ENCODE results near the gene CENPW.

Gene CENPW

GRCh38 chr6:126344181-126344580, 4.3 kb downstream of the CENPW start:
- Mint-ChIP-seq H3K27me3 (no peaks in the 10 kb centered on the region), H3K36me3 (no peaks in the 10 kb centered on the region), H3K4me1 (peaks cover 5 to 6% of the 10 kb centered on the region in 2 donors), H3K4me3 (no peak overlapping the region), H3K9me3 (no peaks in the 10 kb centered on the region), H3K27ac (no peak overlapping the region)
- DNase-seq = no peak
- no peak for ATAC-seq (replicated peaks)

- Mint-ChIP-seq H3K4me3 (no peak overlapping the region), H3K36me3 (peaks cover 0 to 4% of the 10 kb centered on the region in 2 donors), H3K4me1 (no peaks in the 10 kb centered on the region), H3K9me3 (peaks cover 0 to 5% of the 10 kb centered on the region in 2 donors), H3K27me3 (no peaks in the 10 kb centered on the region), H3K27ac (no peak overlapping the region)
- DNase-seq (no peak), ATAC-seq (replicated peaks) (no peak)
These were observed 12.0 kb downstream of the CENPW start for GRCh38 chr6:126351960-126352359.

- DNase-seq (no peak), ATAC-seq (replicated peaks) (no peak)
These were observed 12.6 kb downstream of the CENPW start for GRCh38 chr6:126352514-126352913.

GRCh38 chr6:126356526-126356925, 16.6 kb downstream of the CENPW start:
- Mint-ChIP-seq H3K36me3 (peaks cover 10 to 18% of the 10 kb centered on the region in 2 donors), H3K27ac (no peak overlapping the region), H3K4me3 (no peak overlapping the region), H3K4me1 (no peaks in the 10 kb centered on the region), H3K27me3 (no peaks in the 10 kb centered on the region), H3K9me3 (peaks cover 11 to 18% of the 10 kb centered on the region in 2 donors)
- ATAC-seq (replicated peaks) (no peak), DNase-seq (no peak)

More at GRCh38 chr6:126352514-126352913, 12.6 kb downstream of the CENPW start:
- H3K9me3 Mint-ChIP-seq = peaks cover 0 to 7% of the 10 kb centered on the region in 2 donors
- H3K36me3 Mint-ChIP-seq = peaks cover 0 to 8% of the 10 kb centered on the region in 2 donors
- H3K27me3 Mint-ChIP-seq = no peaks in the 10 kb centered on the region
- no peak overlapping the region for H3K4me3 Mint-ChIP-seq
- H3K4me1 Mint-ChIP-seq = no peaks in the 10 kb centered on the region
- no peak overlapping the region for H3K27ac Mint-ChIP-seq

- peaks cover 10 to 21% of the 10 kb centered on the region in 2 donors for H3K36me3 Mint-ChIP-seq
- no peak for DNase-seq
- H3K27ac Mint-ChIP-seq = no peak overlapping the region
- no peaks in the 10 kb centered on the region for H3K27me3 Mint-ChIP-seq
- H3K4me1 Mint-ChIP-seq = no peaks in the 10 kb centered on the region
- ATAC-seq (replicated peaks) = no peak
- H3K4me3 Mint-ChIP-seq = no peak overlapping the region
- peaks cover 11 to 21% of the 10 kb centered on the region in 2 donors for H3K9me3 Mint-ChIP-seq
These were observed 20.1 kb downstream of the CENPW start for GRCh38 chr6:126359936-126360537.

GRCh38 chr6:126361832-126362440, 22.0 kb downstream of the CENPW start:
- no peak overlapping the region for H3K27ac Mint-ChIP-seq
- DNase-seq (no peak), ATAC-seq (replicated peaks) (no peak)
- H3K9me3 Mint-ChIP-seq = peaks cover 11 to 16% of the 10 kb centered on the region in 2 donors
- H3K4me3 Mint-ChIP-seq = no peak overlapping the region
- H3K27me3 Mint-ChIP-seq = no peaks in the 10 kb centered on the region
- H3K4me1 Mint-ChIP-seq = no peaks in the 10 kb centered on the region
- H3K36me3 Mint-ChIP-seq = peaks cover 10 to 17% of the 10 kb centered on the region in 2 donors

GRCh38 chr6:126367849-126368248, 27.9 kb downstream of the CENPW start:
- no peak overlapping the region for H3K4me3 Mint-ChIP-seq
- no peaks in the 10 kb centered on the region for H3K9me3 Mint-ChIP-seq
- no peak for ATAC-seq (replicated peaks)
- no peaks in the 10 kb centered on the region for H3K4me1 Mint-ChIP-seq
- no peaks in the 10 kb centered on the region for H3K36me3 Mint-ChIP-seq
- no peak overlapping the region for H3K27ac Mint-ChIP-seq
- DNase-seq = no peak
- no peaks in the 10 kb centered on the region for H3K27me3 Mint-ChIP-seq

GRCh38 chr6:126372626-126373025, 32.7 kb downstream of the CENPW start:
- no peak for ATAC-seq (replicated peaks)
- Mint-ChIP-seq H3K9me3 (no peaks in the 10 kb centered on the region), H3K36me3 (no peaks in the 10 kb centered on the region), H3K4me1 (no peaks in the 10 kb centered on the region), H3K27me3 (no peaks in the 10 kb centered on the region), H3K4me3 (no peak overlapping the region), H3K27ac (no peak overlapping the region)
- DNase-seq = no peak

GRCh38 chr6:126373344-126373743, 33.4 kb downstream of the CENPW start:
- ATAC-seq (replicated peaks) = no peak
- H3K36me3 Mint-ChIP-seq = no peaks in the 10 kb centered on the region
- no peaks in the 10 kb centered on the region for H3K4me1 Mint-ChIP-seq
- H3K9me3 Mint-ChIP-seq = no peaks in the 10 kb centered on the region
- H3K27ac Mint-ChIP-seq = no peak overlapping the region
- H3K4me3 Mint-ChIP-seq = no peak overlapping the region
- DNase-seq = no peak
- no peaks in the 10 kb centered on the region for H3K27me3 Mint-ChIP-seq

GRCh38 chr6:126374372-126374771, 34.5 kb downstream of the CENPW start:
- Mint-ChIP-seq H3K36me3 (no peaks in the 10 kb centered on the region), H3K27ac (no peak overlapping the region), H3K9me3 (no peaks in the 10 kb centered on the region), H3K27me3 (no peaks in the 10 kb centered on the region), H3K4me1 (no peaks in the 10 kb centered on the region), H3K4me3 (no peak overlapping the region)
- no peak for ATAC-seq (replicated peaks)
- no peak for DNase-seq

GRCh38 chr6:126376682-126377081, 36.8 kb downstream of the CENPW start:
- H3K4me1 Mint-ChIP-seq = no peaks in the 10 kb centered on the region
- H3K9me3 Mint-ChIP-seq = peaks cover 2 to 4% of the 10 kb centered on the region in 2 donors
- H3K36me3 Mint-ChIP-seq = no peaks in the 10 kb centered on the region
- DNase-seq (no peak), ATAC-seq (replicated peaks) (no peak)
- H3K27ac Mint-ChIP-seq = no peak overlapping the region
- H3K4me3 Mint-ChIP-seq = no peak overlapping the region
- no peaks in the 10 kb centered on the region for H3K27me3 Mint-ChIP-seq

- ATAC-seq (replicated peaks) = no peak
- Mint-ChIP-seq H3K27me3 (no peaks in the 10 kb centered on the region), H3K27ac (no peak overlapping the region), H3K9me3 (peaks cover 5 to 8% of the 10 kb centered on the region in 2 donors), H3K4me3 (no peak overlapping the region), H3K4me1 (no peaks in the 10 kb centered on the region), H3K36me3 (no peaks in the 10 kb centered on the region)
- DNase-seq = no peak
These were observed 37.8 kb downstream of the CENPW start for GRCh38 chr6:126377594-126378153.

GRCh38 chr6:126380072-126380583, 40.2 kb downstream of the CENPW start:
- ATAC-seq (replicated peaks) (no peak), DNase-seq (no peak)
- Mint-ChIP-seq H3K4me3 (no peak overlapping the region), H3K9me3 (peaks cover 17 to 22% of the 10 kb centered on the region in 2 donors), H3K27ac (no peak overlapping the region), H3K4me1 (no peaks in the 10 kb centered on the region), H3K36me3 (no peaks in the 10 kb centered on the region), H3K27me3 (no peaks in the 10 kb centered on the region)

- no peak overlapping the region for H3K4me3 Mint-ChIP-seq
- H3K36me3 Mint-ChIP-seq = no peaks in the 10 kb centered on the region
- ATAC-seq (replicated peaks) (no peak), DNase-seq (no peak)
- H3K4me1 Mint-ChIP-seq = no peaks in the 10 kb centered on the region
- H3K27me3 Mint-ChIP-seq = no peaks in the 10 kb centered on the region
- H3K27ac Mint-ChIP-seq = no peak overlapping the region
- peaks cover 19 to 22% of the 10 kb centered on the region in 2 donors for H3K9me3 Mint-ChIP-seq
These were observed 41.6 kb downstream of the CENPW start for GRCh38 chr6:126381498-126381897.

- ATAC-seq (replicated peaks) = no peak
- no peaks in the 10 kb centered on the region for H3K36me3 Mint-ChIP-seq
- H3K27me3 Mint-ChIP-seq = no peaks in the 10 kb centered on the region
- no peak for DNase-seq
- H3K27ac Mint-ChIP-seq = no peak overlapping the region
- no peaks in the 10 kb centered on the region for H3K4me1 Mint-ChIP-seq
- H3K9me3 Mint-ChIP-seq = peaks cover 19 to 22% of the 10 kb centered on the region in 2 donors
- H3K4me3 Mint-ChIP-seq = no peak overlapping the region
These were observed 43.3 kb downstream of the CENPW start for GRCh38 chr6:126383203-126383602.

Measured in stimulated activated naive B cell treated with anti-CD40 and anti-IgM and Interleukin-4, amounts not matched to agents 10 μg/mL and 1 μg/mL and 100 μg/mL, for 72 hours (primary cell).